Lower leg skin (tissue), 3 donors: ENCODE results near the gene CCDC197.

ENCODE experiments used
- CTCF ChIP-seq, 3 donors: fragments of 450-650 bp; IDR thresholded peaks; one replicate each; pipeline ENCODE4 v1.5.1; 2016; ENCODE audit warnings: antibody characterized with exemption in 3 of 3, mild to moderate bottlenecking in 3 of 3, moderate library complexity in 2 of 3
- POLR2A ChIP-seq, 2 donors: fragments of 450-650 bp; IDR thresholded peaks; one replicate each; pipeline ENCODE4 v1.6.1; 2016 to 2017; ENCODE audit warnings: antibody characterized with exemption in 2 of 2, mild to moderate bottlenecking in 1 of 2, moderate library complexity in 1 of 2

- TF ChIP-seq CTCF (IDR thresholded peaks at IDR 0.05), result no peak
- TF ChIP-seq POLR2A (IDR thresholded peaks at IDR 0.05), result no peak
Measured at GRCh38 chr14:94021001-94021400, 23.9 kb downstream of the CCDC197 start.
